Karpas-422 (cell line): ENCODE data around the gene PTHLH. TPM values are rescaled to one million over a fixed set of nuclear protein-coding genes. Genes with fewer than 3 reads are reported as not detected.

Experiments
- DNase-seq: peaks from one replicate; pipeline ENCODE4 v3.0.0-alpha.2; 2015
- H2AFZ ChIP-seq: fragments of 200-600 bp; sonication (generic); 2 replicates; pipeline ENCODE4 v1.6.1; 2014; ENCODE audit warnings: antibody characterized with exemption, low read length, mixed read lengths
- H3K27ac ChIP-seq: fragments of 200-600 bp; sonication (generic); 2 replicates; pipeline ENCODE4 v1.5.1; 2014; ENCODE audit warnings: mild to moderate bottlenecking, low read length, moderate library complexity
- H3K27me3 ChIP-seq: fragments of 200-600 bp; sonication (generic); 2 replicates; pipeline ENCODE4 v1.6.1; 2014; ENCODE audit warnings: low read length, mixed read lengths
- H3K36me3 ChIP-seq: fragments of 200-600 bp; sonication (generic); 2 replicates; pipeline ENCODE4 v1.6.1; 2014; ENCODE audit warnings: low read length, mixed read lengths; ENCODE audit not compliant: insufficient read depth
- H3K4me1 ChIP-seq: fragments of 200-600 bp; sonication (generic); 2 replicates; pipeline ENCODE4 v1.6.1; 2014; ENCODE audit warnings: mild to moderate bottlenecking, low read length, mixed read lengths
- H3K4me2 ChIP-seq: fragments of 200-600 bp; sonication (generic); 2 replicates; pipeline ENCODE4 v1.6.1; 2014; ENCODE audit warnings: low read length, low read depth, mild to moderate bottlenecking; ENCODE audit not compliant: poor library complexity, severe bottlenecking
- H3K4me3 ChIP-seq: fragments of 200-600 bp; sonication (generic); 2 replicates; pipeline ENCODE4 v1.5.1; 2014; ENCODE audit warnings: mild to moderate bottlenecking, antibody characterized with exemption, low read length, mixed read lengths
- H3K79me2 ChIP-seq: fragments of 200-600 bp; sonication (generic); 2 replicates; pipeline ENCODE4 v1.6.1; 2014; ENCODE audit warnings: mild to moderate bottlenecking, low read length, mixed read lengths
- H3K9ac ChIP-seq: fragments of 200-600 bp; sonication (generic); 2 replicates; pipeline ENCODE4 v1.6.0; 2014; ENCODE audit warnings: low read length
- H3K9me2 ChIP-seq: fragments of 200-600 bp; sonication (generic), shearing (Covaris generic); replicated peaks from 2 replicates; pipeline ENCODE4 v1.6.0; 2014; ENCODE audit warnings: mild to moderate bottlenecking, low read length, moderate library complexity; ENCODE audit not compliant: insufficient read depth
- H3K9me3 ChIP-seq: fragments of 300-700, 200-600 bp; sonication (generic); 2 replicates; pipeline ENCODE4 v1.6.1; 2014; ENCODE audit warnings: low read length, mixed read lengths
- H4K20me1 ChIP-seq: fragments of 200-600 bp; sonication (generic); 2 replicates; pipeline ENCODE4 v1.6.1; 2014; ENCODE audit warnings: mild to moderate bottlenecking, antibody characterized with exemption, low read length, low read depth; ENCODE audit not compliant: insufficient read depth
- total RNA-seq: library from RNA; depleted of rRNA; stranded (reverse); fragments of >200 nt; shearing (Covaris generic); gene quantifications from 2 replicates; pipeline ENCODE4 v1.2.3, GENCODE V29; 2014; ENCODE audit warnings: low replicate concordance

The PTHLH gene
- total RNA-seq, 1 experiment from 2014 or later, result not detected

DNA sequence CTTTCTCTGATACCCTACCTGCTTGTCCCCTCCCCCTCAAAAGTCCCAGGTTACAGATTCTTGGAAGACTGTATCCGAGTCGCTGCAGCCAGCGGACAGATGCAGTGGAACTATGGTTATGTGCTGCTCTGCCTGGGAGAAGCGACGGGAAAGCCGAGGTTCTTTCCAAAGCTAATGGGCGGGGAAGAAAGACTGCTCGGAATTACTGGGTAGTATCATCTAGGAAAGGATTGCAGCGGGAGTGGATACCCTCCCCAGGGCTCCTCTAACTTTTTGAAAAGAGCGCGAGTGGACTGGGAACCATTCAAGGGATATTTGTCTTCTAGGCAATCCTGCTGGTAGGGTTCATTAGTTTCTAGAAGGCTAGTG, 1.4 kb downstream of the PTHLH start:
- Histone ChIP-seq H2AFZ (no peak overlapping the region), H3K27me3 (no peaks in the 10 kb centered on the region), H3K9ac (no peak overlapping the region), H3K4me3 (no peak overlapping the region), H3K36me3 (no peaks in the 10 kb centered on the region), H3K79me2 (no peaks in the 10 kb centered on the region), H3K9me2 (no peaks in the 10 kb centered on the region), H3K9me3 (no peaks in the 10 kb centered on the region), H4K20me1 (no peaks in the 10 kb centered on the region), H3K4me1 (no peaks in the 10 kb centered on the region), H3K4me2 (no peak overlapping the region), H3K27ac (no peak overlapping the region)
- no peak for DNase-seq

DNA sequence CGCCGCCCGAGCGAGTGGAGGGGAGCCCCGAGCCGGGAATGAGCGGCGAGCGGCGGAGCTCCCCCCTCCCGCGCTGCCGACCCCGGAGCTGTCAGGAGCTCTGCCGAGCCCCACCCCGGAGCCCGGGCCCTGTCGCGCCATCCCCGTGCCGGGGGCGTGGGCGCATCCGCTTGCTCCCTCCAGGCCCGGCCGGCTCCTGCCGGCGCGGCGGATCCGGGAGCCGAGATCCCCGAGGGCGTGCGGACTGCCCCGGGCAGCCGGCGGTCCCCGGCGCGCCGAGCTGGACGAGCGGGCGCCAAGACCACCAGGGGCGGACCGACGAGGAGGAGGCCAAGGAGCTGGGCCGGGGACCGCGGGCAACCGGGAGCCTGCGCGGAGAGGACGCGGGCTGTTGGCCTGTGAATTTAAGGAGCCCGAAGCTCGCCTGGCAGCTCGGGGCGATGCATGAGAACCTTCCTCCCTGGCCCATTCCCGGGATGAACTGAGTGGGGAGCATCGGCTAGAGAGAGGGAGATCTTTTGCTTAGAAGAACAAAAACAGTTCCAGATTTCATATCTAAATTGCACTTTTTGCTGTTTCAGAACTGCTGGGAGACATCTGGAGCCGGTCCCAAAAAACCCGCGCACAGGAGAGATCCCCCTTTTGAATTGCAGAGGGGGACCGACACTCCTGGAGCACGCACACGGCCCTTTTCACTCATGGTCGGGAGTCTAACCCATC, 2.0 kb downstream of the PTHLH start:
- Histone ChIP-seq H3K79me2 (no peaks in the 10 kb centered on the region), H3K9ac (no peak overlapping the region), H3K9me3 (no peaks in the 10 kb centered on the region), H3K27ac (no peak overlapping the region), H3K4me1 (no peaks in the 10 kb centered on the region), H2AFZ (no peak overlapping the region), H4K20me1 (no peaks in the 10 kb centered on the region), H3K4me3 (no peak overlapping the region), H3K4me2 (no peak overlapping the region), H3K27me3 (no peaks in the 10 kb centered on the region), H3K9me2 (no peaks in the 10 kb centered on the region), H3K36me3 (no peaks in the 10 kb centered on the region)
- no peak for DNase-seq

DNA sequence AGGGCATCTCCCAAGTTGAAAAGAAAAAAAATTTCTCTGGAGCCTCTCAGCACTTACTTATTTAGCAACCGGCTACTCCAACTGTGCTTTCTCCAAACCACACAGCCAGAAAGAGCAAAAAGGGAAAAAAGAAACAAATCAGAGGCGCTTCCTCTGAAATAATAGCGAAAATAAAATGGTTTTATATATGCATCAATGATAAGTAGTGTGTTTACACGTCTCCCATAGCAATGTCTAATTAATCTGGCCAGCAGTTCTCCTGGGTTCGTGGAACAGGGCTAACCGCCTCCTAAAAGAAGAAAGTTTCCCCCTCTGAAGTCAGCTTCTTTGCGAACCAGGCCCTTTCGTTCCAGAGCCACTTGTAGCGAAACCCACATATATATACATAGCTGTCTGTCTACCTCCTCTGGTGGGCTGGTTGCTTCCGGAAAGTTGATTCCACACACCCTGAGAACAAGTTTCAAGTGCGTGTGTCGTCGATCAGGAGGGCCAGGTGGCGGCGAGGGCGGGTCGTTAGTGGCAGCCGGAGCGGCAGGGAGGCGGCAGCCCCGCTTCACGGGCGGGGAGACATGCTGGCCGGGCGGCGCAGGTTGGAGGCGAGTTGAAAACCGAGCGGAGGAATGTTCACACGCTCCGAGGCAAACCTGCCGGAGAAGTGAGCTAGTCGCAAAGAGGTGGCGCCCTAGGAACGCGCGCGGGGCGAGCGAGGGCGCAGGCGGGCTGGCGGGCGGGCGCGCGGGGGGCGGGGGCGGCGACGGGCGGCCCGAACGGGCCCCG, 2.7 kb downstream of the PTHLH start:
- no peak overlapping the region for H3K27ac ChIP-seq
- H3K4me1 ChIP-seq, result no peaks in the 10 kb centered on the region
- H3K9ac ChIP-seq, result no peak overlapping the region
- H2AFZ ChIP-seq, result no peak overlapping the region
- no peak overlapping the region for H3K4me2 ChIP-seq
- no peaks in the 10 kb centered on the region for H3K27me3 ChIP-seq
- no peaks in the 10 kb centered on the region for H3K9me3 ChIP-seq
- no peak for DNase-seq
- H3K36me3 ChIP-seq, result no peaks in the 10 kb centered on the region
- no peaks in the 10 kb centered on the region for H3K9me2 ChIP-seq
- H4K20me1 ChIP-seq, result no peaks in the 10 kb centered on the region
- H3K79me2 ChIP-seq, result no peaks in the 10 kb centered on the region
- no peak overlapping the region for H3K4me3 ChIP-seq

DNA sequence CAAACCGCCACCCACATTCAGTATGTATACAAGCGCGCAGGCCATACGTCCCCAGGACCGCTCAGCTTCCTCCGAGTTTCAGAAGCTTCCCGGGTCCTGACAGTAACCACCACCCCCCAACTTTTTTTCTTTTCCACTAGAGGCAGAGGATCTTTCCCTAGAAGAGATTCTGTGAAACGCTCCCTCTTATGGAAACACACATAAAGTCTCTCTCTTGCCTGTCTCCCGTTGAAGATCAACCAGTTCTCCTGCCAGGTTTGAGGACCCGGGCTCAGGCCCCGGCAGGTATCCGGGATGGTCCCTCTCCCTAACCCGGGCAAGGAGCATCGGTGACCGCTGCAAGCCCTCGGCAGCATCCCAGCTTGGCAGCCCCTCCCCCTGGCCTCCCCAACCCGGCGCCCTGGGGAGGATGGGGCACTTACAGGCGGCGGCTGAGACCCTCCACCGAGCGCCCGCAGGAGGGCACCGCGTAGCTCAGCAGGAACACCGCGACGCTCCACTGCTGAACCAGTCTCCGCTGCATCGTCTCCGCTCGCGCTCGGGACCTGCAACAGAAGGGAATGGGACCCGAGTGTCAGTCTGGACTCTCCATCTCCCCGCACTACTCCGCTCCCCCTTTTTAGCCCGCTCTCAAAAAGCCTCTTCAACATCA, 3.4 kb downstream of the PTHLH start:
- Histone ChIP-seq H3K4me2 (no peak overlapping the region), H4K20me1 (no peaks in the 10 kb centered on the region), H3K27me3 (no peaks in the 10 kb centered on the region), H3K36me3 (no peaks in the 10 kb centered on the region), H3K4me3 (no peak overlapping the region), H2AFZ (no peak overlapping the region), H3K27ac (no peak overlapping the region), H3K9me2 (no peaks in the 10 kb centered on the region), H3K79me2 (no peaks in the 10 kb centered on the region), H3K9me3 (no peaks in the 10 kb centered on the region), H3K4me1 (no peaks in the 10 kb centered on the region), H3K9ac (no peak overlapping the region)
- no peak for DNase-seq

DNA sequence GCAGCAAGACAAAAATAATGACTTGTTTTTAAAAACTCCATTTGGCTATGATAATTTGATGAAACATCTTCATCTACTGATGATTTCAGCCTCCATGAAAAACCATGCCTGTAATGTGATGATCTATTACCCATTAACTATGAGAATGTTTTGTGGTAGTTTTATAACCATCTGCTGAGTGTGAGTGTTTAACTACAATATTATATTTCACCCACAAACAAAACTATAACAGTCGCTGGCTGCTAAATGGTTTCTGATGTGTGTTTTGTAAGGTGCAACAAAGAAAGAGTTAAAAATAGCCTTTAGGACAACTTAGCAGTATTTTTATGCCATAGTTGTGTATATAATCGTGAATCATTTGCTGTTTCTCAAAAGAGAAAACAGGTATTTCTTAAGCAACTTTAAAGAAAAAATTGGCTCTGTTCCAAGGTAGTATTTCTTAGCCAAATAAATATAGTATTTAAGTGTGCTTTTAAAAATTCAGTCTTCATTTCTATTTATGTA, 4.9 kb downstream of the PTHLH start:
- Histone ChIP-seq H3K27me3 (no peaks in the 10 kb centered on the region), H3K4me1 (no peaks in the 10 kb centered on the region), H3K9me2 (no peaks in the 10 kb centered on the region), H3K9ac (no peak overlapping the region), H3K27ac (no peak overlapping the region), H3K36me3 (no peaks in the 10 kb centered on the region), H4K20me1 (no peaks in the 10 kb centered on the region), H3K4me2 (no peak overlapping the region), H3K79me2 (no peaks in the 10 kb centered on the region), H3K4me3 (no peak overlapping the region), H2AFZ (no peak overlapping the region), H3K9me3 (no peaks in the 10 kb centered on the region)
- no peak for DNase-seq

DNA sequence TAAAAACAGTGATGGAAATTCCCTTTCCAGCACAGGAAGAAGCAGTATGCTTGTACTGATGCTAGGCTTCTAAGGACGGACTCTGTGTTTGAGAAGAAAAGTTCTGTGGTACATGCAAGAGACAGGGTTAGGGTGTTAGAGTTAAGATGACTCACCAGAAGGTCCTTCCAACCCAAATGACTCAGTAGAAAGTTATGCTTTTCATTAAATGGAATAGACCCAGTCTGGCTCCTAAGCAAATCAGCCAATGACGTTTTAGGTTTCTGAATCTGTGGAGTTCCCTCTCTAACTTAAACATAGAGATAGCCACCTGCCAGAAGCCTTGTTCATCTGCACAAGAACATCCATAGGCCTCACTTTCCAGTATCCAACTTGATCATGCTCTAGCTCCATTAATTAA, 5.7 kb downstream of the PTHLH start:
- H3K9me3 ChIP-seq, result no peaks in the 10 kb centered on the region
- no peak overlapping the region for H3K9ac ChIP-seq
- H3K79me2 ChIP-seq, result no peaks in the 10 kb centered on the region
- no peaks in the 10 kb centered on the region for H3K36me3 ChIP-seq
- no peak overlapping the region for H3K4me3 ChIP-seq
- no peak for DNase-seq
- no peaks in the 10 kb centered on the region for H3K4me1 ChIP-seq
- no peak overlapping the region for H2AFZ ChIP-seq
- H3K4me2 ChIP-seq, result no peak overlapping the region
- no peaks in the 10 kb centered on the region for H3K27me3 ChIP-seq
- H3K27ac ChIP-seq, result no peak overlapping the region
- H4K20me1 ChIP-seq, result no peaks in the 10 kb centered on the region
- H3K9me2 ChIP-seq, result no peaks in the 10 kb centered on the region

DNA sequence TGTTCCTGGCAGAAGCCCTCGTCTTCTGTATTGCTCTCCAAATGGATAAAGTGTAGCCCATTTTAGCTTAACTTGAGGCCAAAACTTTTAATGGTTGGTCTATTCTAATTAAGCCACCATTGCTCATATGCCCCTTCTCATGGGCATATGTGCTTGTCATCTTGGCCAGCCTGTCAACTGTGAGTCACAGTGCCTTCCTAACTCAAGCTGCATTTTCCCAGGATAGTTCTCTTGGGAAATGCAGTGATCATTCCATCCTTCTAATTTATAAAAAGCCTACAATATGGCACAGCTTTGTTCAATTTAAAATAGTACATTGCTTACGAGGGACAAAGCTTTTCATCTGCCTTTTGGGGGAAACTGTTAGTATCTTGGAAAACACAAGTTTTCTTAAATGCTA, 6.6 kb downstream of the PTHLH start:
- Histone ChIP-seq H3K79me2 (no peaks in the 10 kb centered on the region), H3K27me3 (no peaks in the 10 kb centered on the region), H3K9me2 (no peaks in the 10 kb centered on the region), H3K9ac (no peak overlapping the region), H3K36me3 (no peaks in the 10 kb centered on the region), H3K4me2 (no peak overlapping the region), H3K27ac (no peak overlapping the region), H3K4me1 (no peaks in the 10 kb centered on the region), H3K9me3 (no peaks in the 10 kb centered on the region), H2AFZ (no peak overlapping the region), H3K4me3 (no peak overlapping the region), H4K20me1 (no peaks in the 10 kb centered on the region)
- no peak for DNase-seq

DNA sequence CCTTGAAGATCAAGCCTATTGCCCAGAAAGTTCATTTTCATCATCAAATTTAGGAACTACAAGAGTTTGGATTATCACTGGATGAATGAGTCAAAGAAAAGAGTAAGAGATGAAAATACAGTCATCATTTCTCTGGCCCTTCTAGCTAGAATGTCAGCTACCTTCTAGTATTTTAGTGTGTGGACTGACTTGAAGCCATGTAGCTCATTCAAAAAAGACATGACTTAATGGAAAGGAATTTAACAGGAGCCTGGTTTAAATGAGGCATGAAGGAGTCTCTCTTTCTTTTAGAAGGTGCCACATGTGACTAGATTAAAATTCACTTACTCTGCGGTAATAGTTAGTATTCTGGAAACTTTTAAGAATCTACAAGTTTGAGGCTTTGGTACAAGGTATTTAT, 7.1 kb downstream of the PTHLH start:
- no peaks in the 10 kb centered on the region for H3K27me3 ChIP-seq
- H3K9ac ChIP-seq, result no peak overlapping the region
- H3K4me2 ChIP-seq, result no peak overlapping the region
- no peak overlapping the region for H2AFZ ChIP-seq
- no peaks in the 10 kb centered on the region for H3K9me3 ChIP-seq
- DNase-seq, result no peak
- H3K4me1 ChIP-seq, result no peaks in the 10 kb centered on the region
- H3K36me3 ChIP-seq, result no peaks in the 10 kb centered on the region
- H4K20me1 ChIP-seq, result no peaks in the 10 kb centered on the region
- H3K4me3 ChIP-seq, result no peak overlapping the region
- H3K27ac ChIP-seq, result no peak overlapping the region
- H3K79me2 ChIP-seq, result no peaks in the 10 kb centered on the region
- H3K9me2 ChIP-seq, result no peaks in the 10 kb centered on the region
